ENCODE data around the gene FUT9.

DNA sequence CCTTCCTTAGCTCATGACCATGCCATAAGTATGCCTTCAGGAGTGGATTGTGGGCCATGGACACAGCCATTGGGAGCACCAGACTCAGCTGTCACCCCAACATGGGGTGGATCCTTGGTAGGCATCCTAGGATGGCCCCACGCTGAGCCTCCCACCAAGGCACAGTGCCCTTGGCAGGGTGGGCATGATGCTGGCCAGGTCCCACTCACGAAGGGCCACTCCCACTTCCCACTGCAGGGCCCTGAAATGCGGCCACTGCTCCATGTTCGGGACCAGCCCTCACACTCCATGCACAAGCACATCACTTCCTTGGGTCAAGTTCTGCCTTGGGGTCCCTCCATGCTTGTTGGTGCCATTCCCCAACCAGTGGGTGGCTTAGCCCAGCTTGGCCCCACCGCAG, 12.9 kb upstream of the FUT9 start:
- TF ChIP-seq, protein P1, sequence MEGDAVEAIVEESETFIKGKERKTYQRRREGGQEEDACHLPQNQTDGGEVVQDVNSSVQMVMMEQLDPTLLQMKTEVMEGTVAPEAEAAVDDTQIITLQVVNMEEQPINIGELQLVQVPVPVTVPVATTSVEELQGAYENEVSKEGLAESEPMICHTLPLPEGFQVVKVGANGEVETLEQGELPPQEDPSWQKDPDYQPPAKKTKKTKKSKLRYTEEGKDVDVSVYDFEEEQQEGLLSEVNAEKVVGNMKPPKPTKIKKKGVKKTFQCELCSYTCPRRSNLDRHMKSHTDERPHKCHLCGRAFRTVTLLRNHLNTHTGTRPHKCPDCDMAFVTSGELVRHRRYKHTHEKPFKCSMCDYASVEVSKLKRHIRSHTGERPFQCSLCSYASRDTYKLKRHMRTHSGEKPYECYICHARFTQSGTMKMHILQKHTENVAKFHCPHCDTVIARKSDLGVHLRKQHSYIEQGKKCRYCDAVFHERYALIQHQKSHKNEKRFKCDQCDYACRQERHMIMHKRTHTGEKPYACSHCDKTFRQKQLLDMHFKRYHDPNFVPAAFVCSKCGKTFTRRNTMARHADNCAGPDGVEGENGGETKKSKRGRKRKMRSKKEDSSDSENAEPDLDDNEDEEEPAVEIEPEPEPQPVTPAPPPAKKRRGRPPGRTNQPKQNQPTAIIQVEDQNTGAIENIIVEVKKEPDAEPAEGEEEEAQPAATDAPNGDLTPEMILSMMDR (IDR thresholded peaks at IDR 0.05), result no peak
- TF ChIP-seq ZFX (IDR thresholded peaks at IDR 0.05; ENCODE audit: borderline replicate concordance), result no peak
